Measurements from ENCODE around the gene ZNF77.
"Not testable (repeated sequence)": the region's sequence is repeated elsewhere in the genome, so short reads cannot be mapped to it uniquely, and the experiment has no call there.

DNA sequence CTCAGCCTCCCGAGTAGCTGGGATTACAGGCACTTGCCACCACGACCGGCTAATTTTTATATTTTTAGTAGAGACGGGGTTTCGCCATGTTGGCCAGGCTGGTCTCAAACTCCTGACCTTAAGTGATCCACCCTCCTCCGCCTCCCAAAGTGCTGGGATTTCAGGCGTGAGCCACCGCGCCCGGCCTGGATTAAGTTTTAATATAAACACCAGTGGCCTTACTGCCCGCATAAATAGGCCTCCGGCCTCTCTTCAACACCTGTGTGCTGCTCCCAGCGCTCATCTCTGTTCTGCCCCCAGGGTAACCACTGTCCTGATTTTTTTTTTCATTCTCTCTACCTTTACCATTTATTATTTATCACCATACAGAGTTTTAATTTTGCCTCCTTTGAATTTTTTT, 41.4 kb downstream of the ZNF77 start:
- not testable (repeated sequence) for TF ChIP-seq ZFP30 (CRISPR knock-in tag; IDR thresholded peaks at IDR 0.05); SNAI2 (CRISPR knock-in tag; IDR thresholded peaks at IDR 0.05); ZFP3 (CRISPR knock-in tag; IDR thresholded peaks at IDR 0.05); ZNF8 (CRISPR knock-in tag; IDR thresholded peaks at IDR 0.05); ARNTL (CRISPR knock-in tag; IDR thresholded peaks at IDR 0.05; ENCODE audit: borderline replicate concordance, low read depth)
- TF ChIP-seq, protein P1, sequence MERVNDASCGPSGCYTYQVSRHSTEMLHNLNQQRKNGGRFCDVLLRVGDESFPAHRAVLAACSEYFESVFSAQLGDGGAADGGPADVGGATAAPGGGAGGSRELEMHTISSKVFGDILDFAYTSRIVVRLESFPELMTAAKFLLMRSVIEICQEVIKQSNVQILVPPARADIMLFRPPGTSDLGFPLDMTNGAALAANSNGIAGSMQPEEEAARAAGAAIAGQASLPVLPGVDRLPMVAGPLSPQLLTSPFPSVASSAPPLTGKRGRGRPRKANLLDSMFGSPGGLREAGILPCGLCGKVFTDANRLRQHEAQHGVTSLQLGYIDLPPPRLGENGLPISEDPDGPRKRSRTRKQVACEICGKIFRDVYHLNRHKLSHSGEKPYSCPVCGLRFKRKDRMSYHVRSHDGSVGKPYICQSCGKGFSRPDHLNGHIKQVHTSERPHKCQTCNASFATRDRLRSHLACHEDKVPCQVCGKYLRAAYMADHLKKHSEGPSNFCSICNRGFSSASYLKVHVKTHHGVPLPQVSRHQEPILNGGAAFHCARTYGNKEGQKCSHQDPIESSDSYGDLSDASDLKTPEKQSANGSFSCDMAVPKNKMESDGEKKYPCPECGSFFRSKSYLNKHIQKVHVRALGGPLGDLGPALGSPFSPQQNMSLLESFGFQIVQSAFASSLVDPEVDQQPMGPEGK (CRISPR knock-in tag; IDR thresholded peaks at IDR 0.05; ENCODE audit: borderline replicate concordance) = not testable (repeated sequence)

Data from SK-N-SH treated with all-trans-retinoic acid at 6 μM for 48 hours (cell line).